Measurements from ENCODE around the gene ZEB2. TPM values are rescaled to one million over a fixed set of nuclear protein-coding genes. Genes with fewer than 3 reads are reported as not detected.

The ZEB2 gene
- total and polyA plus RNA-seq, 10 of the 15 experiments (the other 5 are each of a cell fraction or from before 2014, with no cell fraction given) = 0.14 to 3.2 (median 0.84) TPM

GRCh38 chr2:144401036-144401435, 118.9 kb downstream of the ZEB2 start:
- in situ Hi-C loops (cut with MboI) = no loop called here
- ChIA-PET CTCF (no interaction called here), SMC1A (ENCODE audit: uncharacterized antibody, unreplicated experiment) (interaction anchor here (1.0 to 1.5 kb wide), 3 partner anchors 58 to 239 kb away, joined by 3 to 4 read pairs (median 3); no protein-coding TSS in a partner anchor), RAD21 (ENCODE audit: unreplicated experiment) (interaction anchor here (1.1 kb wide), 1 partner anchor 57 kb away, joined by 3 read pairs; no protein-coding TSS in a partner anchor), POLR2A (no interaction called here)
- BruUV-seq (replicated peaks) = no TSS peak
- DNase-seq (ENCODE audit: low read depth, low spot score) (no peak), FAIRE-seq (no peak), ATAC-seq (no peak)
- Histone ChIP-seq H3K4me3 (no peak overlapping the region), H4K20me1 (ENCODE audit: control insufficient read depth, insufficient read depth) (no peaks in the 10 kb centered on the region), H3K27me3 (replicated peaks in 1 of 2; ENCODE audit: control insufficient read depth in 2 of 2, insufficient read depth in 2 of 2, low read length in 1 of 2) (no peaks in the 10 kb centered on the region), H3K4me2 (ENCODE audit: control insufficient read depth, insufficient read depth) (no peak overlapping the region), H3K27ac (ENCODE audit: control insufficient read depth, insufficient read depth) (no peak overlapping the region), H3K9ac (ENCODE audit: control insufficient read depth, insufficient read depth, low read length) (no peak overlapping the region), H2AFZ (ENCODE audit: control insufficient read depth, low read depth, low read length) (no peak overlapping the region), H3K4me1 (ENCODE audit: control insufficient read depth, insufficient read depth, low read length) (no peaks in the 10 kb centered on the region), H3K79me2 (ENCODE audit: control insufficient read depth, insufficient read depth, low read length) (no peaks in the 10 kb centered on the region), H3K36me3 (ENCODE audit: control insufficient read depth in 2 of 2, insufficient read depth in 2 of 2, low read length in 1 of 2) (no peaks in the 10 kb centered on the region), H3K9me3 (replicated peaks; ENCODE audit: control insufficient read depth, insufficient read depth, low read length) (no peaks in the 10 kb centered on the region)
- 32% methylated on average over 3 of the region's 3 CpGs for WGBS (ENCODE audit: insufficient coverage, insufficient replicate concordance, low lambda C conversion rate, missing lambda C conversion rate)
- intact Hi-C loops (cut with micrococcal nuclease; ENCODE audit: unreplicated experiment) = no loop called here
- TF ChIP-seq BACH1 (IDR thresholded peaks at IDR 0.05; ENCODE audit: borderline replicate concordance) = no peak
- no peak for TF ChIP-seq NR2C2 (IDR thresholded peaks at IDR 0.05; ENCODE audit: borderline replicate concordance, control insufficient read depth, insufficient read length, low read depth)
- TF ChIP-seq RUNX3 (IDR thresholded peaks at IDR 0.05; ENCODE audit: low read length) = no peak
- no peak for TF ChIP-seq MXI1 (IDR thresholded peaks at IDR 0.05; ENCODE audit: low read depth, low read length)
- TF ChIP-seq TARDBP (IDR thresholded peaks at IDR 0.05; ENCODE audit: borderline replicate concordance) = no peak
- TF ChIP-seq STAT1 (conservative IDR thresholded peaks at IDR 0.05) = no peak
- TF ChIP-seq TCF12 (IDR thresholded peaks at IDR 0.05; ENCODE audit: low read depth, low read length) = no peak
- TF ChIP-seq ZBTB4 (CRISPR knock-in tag; IDR thresholded peaks at IDR 0.05) = no peak
- no peak for TF ChIP-seq ZBTB11 (CRISPR knock-in tag; IDR thresholded peaks at IDR 0.05)
- TF ChIP-seq ATF3 (IDR thresholded peaks at IDR 0.05; ENCODE audit: borderline replicate concordance, extremely low read depth, low read depth, low read length) = no peak
- no peak for TF ChIP-seq CBX3 (IDR thresholded peaks at IDR 0.05; ENCODE audit: borderline replicate concordance, low read depth)
- TF ChIP-seq RAD21 (IDR thresholded peaks at IDR 0.05; ENCODE audit: insufficient read depth, low read depth, low read length) = no peak

Data from GM12878 (cell line).